SJSA1 (cell line): ENCODE results near the gene VDAC1. TPM values are rescaled to one million over a fixed set of nuclear protein-coding genes. Genes with fewer than 3 reads are reported as not detected.
A peak's percentile ranks its signal among the peaks of the same experiment; 100 is the strongest.

Experiments
- DNase-seq, 2 experiments: peaks; one replicate each; pipeline ENCODE4 v3.0.0-alpha.2; 2015 to 2020; ENCODE audit warnings: low spot score in 2 of 2, low read depth in 1 of 2
- H3K27ac ChIP-seq: fragments of 250-450 bp; sonication (Bioruptor Pico); 2 replicates; pipeline ENCODE4 v1.5.1; 2020; ENCODE audit warnings: mild to moderate bottlenecking, moderate library complexity
- H3K27me3 ChIP-seq: fragments of 250-450 bp; sonication (Bioruptor Pico); replicated peaks from 2 replicates; pipeline ENCODE4 v1.5.1; 2020; ENCODE audit warnings: mild to moderate bottlenecking, moderate library complexity
- H3K36me3 ChIP-seq: fragments of 250-450 bp; sonication (Bioruptor Pico); 2 replicates; pipeline ENCODE4 v1.5.1; 2020; ENCODE audit warnings: mild to moderate bottlenecking
- H3K4me1 ChIP-seq: fragments of 250-450 bp; sonication (Bioruptor Pico); replicated peaks from 2 replicates; pipeline ENCODE4 v1.6.1; 2021; ENCODE audit warnings: mild to moderate bottlenecking
- H3K4me3 ChIP-seq: fragments of 250-450 bp; sonication (Bioruptor Pico); 2 replicates; pipeline ENCODE4 v1.5.1; 2020; ENCODE audit warnings: mild to moderate bottlenecking
- H3K9me3 ChIP-seq: fragments of 250-450 bp; sonication (Bioruptor Pico); replicated peaks from 2 replicates; pipeline ENCODE4 v1.5.1; 2020; ENCODE audit warnings: mild to moderate bottlenecking
- total RNA-seq: library from RNA; depleted of rRNA; stranded (reverse); fragments of >200 nt; shearing (Covaris generic); gene quantifications from 2 replicates; pipeline ENCODE4 v1.2.3, GENCODE V29; 2014

VDAC1 gene
- total RNA-seq, 1 experiment from 2014 or later = 432 TPM

DNA sequence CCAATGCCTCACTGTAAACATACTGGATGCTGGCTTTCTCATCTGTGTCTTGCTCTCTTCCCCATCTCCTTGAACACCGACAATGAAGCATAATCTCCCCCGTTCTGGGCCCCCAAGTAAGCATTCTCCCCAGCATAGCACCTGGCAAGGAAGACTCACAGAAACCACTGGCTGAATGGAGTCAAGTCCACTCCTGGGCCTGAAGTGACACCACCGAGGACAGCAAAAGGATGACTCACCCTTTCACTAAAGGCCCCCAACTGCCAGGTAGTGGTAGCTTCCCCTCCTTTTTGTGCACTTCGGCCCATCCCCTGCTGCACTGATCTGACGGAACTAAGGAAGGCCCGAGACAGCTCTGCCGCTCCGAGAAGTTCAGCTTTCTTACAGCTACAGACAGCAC, 9.4 kb downstream of the VDAC1 start:
- no peak for DNase-seq
- Histone ChIP-seq H3K9me3 (no peaks in the 10 kb centered on the region), H3K4me1 (peaks cover 81% of the 10 kb centered on the region), H3K4me3 (no peak overlapping the region), H3K27me3 (no peaks in the 10 kb centered on the region), H3K27ac (no peak overlapping the region), H3K36me3 (peaks cover 28% of the 10 kb centered on the region)

DNA sequence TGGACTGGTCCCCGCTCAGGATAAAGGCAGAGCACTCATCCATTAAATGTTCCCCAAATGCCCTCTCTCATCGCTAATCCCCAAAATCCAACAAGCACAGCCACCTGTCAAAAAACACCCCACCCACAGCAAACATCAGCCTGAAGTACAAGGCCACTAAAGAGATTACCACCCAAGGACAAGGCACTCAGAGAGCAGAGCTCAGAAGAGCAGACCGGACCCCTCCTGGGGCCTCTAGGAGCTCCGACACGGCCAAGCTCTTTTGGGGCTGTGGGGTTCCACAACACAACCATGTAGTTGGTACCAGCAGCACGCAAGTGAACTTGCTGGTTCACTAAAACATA, 9.8 kb downstream of the VDAC1 start:
- peaks cover 82% of the 10 kb centered on the region for H3K4me1 ChIP-seq
- H3K27me3 ChIP-seq = no peaks in the 10 kb centered on the region
- H3K9me3 ChIP-seq = no peaks in the 10 kb centered on the region
- DNase-seq = no peak
- no peak overlapping the region for H3K27ac ChIP-seq
- H3K4me3 ChIP-seq = no peak overlapping the region
- H3K36me3 ChIP-seq = peaks cover 28% of the 10 kb centered on the region

DNA sequence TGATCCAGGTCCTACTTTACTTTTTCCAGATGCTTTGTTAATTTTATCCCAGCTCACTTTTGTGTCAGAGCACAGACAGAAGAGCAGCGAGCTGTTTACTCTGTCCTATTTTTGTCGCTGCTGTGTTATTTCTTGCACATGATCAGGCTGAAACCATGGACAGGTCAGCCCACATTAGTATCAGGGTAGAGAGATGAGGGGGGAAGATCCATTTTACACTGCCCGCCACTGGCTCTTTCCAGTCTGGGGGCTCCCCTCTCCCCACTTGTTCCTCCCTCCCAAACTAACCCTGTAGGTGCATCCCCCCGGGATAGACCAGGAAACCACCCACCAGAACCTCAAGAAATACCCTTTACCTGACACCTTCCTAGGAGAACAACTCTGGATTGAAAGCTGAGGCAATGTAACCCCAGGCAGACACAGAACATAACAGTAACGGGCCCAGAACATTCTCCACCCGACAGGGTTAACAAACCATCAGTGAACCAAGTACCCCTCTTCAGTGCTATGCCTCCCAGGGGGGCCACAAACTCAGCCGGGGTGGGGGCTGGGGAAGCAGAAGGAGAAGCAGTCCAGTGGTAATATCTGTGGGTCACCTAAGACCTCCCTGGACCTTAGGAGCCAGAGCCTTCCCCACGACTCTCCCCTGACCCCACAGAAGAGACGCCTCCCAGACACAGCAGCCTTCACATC, 10.3 kb downstream of the VDAC1 start:
- Histone ChIP-seq H3K36me3 (peaks cover 31% of the 10 kb centered on the region), H3K27ac (no peak overlapping the region), H3K9me3 (no peaks in the 10 kb centered on the region), H3K27me3 (no peaks in the 10 kb centered on the region), H3K4me3 (no peak overlapping the region), H3K4me1 (peaks cover 85% of the 10 kb centered on the region)
- DNase-seq = no peak

DNA sequence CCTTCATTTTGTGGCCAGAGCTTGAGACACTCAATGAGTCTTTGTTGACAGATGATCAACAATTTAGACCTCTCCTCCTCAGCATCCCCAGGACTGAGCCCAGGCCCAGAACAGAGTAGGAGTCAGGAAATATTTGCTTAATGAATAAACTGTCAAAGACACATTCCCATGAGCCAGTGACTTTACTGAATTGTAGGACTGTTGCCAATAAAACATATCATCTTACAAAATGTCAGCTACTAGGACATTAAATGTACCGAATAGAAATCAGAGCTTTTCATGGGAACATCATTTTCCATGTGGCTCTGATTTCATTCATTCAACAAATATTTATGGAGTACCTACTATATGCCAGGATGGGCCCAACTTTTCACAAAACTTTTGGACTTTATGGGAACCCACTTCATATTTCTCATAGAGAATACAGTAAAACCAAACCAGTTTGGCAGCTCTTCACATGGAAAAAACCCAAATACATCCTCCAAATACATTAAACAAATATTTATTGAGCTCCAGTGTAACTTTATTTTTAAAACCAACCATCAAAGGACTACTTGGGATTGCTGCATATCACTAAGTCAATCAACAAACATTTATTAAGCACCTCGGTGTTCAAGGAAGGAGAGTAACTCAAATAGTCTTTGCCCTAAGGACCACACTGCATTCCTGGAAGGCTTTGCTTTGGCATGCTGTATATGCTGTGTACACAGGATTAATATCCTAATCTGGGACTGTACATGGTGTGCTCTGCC, 11.4 kb downstream of the VDAC1 start:
- peaks cover 38% of the 10 kb centered on the region for H3K36me3 ChIP-seq
- H3K4me3 ChIP-seq = no peak overlapping the region
- H3K4me1 ChIP-seq = peaks cover 83% of the 10 kb centered on the region
- H3K9me3 ChIP-seq = no peaks in the 10 kb centered on the region
- peak overlapping the region; percentile 87; the same call in 1 of the 2 replicates for H3K27ac ChIP-seq
- H3K27me3 ChIP-seq = no peaks in the 10 kb centered on the region
- DNase-seq = peak in 1 of 2 experiments; percentile 76

DNA sequence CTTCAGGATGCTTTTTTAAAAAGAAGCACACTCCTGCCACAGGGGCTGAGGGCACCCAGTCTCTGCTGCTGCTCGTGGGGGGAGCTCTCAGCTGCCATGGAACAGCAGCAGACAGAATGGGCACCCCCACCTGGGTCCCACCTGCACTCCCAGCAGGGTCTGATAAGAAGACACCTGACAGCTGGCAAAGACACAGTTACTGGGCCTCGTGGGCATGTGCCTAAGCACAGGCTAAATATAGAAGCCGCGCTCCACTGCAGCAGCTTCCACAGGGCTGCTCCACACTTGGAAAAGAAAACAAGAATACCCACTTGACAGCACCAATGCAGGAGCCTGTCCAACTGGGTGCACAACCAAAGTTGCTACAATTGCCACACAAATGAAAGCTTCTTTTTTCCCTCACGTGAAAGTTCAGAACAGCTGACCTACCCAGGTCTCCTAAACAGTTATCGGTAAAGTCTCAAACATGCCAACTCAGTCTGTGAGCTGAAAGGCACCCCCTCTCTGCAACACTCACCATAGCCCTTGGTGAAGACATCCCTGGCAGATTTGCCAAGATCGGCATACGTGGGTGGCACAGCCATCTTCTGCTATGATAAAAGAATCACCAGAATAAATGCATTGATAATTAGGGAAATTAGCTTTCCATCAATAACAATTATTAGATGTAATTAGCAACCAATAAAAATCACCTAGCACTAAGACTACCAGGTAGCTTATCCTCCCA, 12.2 kb downstream of the VDAC1 start:
- H3K27ac ChIP-seq = peak overlapping the region; percentile 87
- H3K4me1 ChIP-seq = peaks cover 75% of the 10 kb centered on the region
- H3K4me3 ChIP-seq = no peak overlapping the region
- H3K27me3 ChIP-seq = no peaks in the 10 kb centered on the region
- no peaks in the 10 kb centered on the region for H3K9me3 ChIP-seq
- DNase-seq = peak in 1 of 2 experiments; percentile 42
- peaks cover 40% of the 10 kb centered on the region for H3K36me3 ChIP-seq

DNA sequence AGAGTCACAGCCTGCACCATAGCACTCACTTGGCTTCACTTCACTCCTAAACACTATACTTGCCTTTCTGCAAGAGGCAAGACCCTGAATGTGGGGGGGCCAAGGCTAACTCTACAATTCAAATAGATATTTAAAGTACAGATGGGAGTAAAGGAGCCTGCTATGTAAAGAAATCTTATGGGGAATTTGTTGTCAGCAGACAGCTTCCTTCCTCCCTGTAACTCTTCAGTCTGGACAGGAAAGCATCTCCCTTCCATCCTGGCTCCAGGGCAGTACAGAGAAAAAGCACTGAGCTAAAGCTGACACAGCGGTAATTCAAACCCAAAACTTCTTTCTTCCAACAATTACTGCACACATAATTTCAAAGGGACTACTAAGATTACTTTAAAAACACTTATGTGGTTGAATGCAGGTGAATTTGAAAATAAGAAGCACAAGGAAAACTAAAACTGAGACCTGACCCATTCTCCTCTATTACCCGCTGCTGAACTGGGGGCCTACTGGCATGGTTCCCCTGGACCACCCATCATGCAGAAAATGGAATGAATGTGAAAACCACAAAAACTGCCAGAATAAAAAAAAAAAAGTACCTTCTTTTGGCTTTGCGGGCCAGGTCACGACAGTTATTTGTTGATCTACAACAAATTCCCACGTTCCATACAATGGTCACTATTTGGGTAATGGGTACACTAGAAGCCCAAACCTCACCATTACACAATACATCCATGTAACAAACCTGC, 13.4 kb downstream of the VDAC1 start:
- Histone ChIP-seq H3K4me3 (no peak overlapping the region), H3K36me3 (peaks cover 53% of the 10 kb centered on the region)

DNA sequence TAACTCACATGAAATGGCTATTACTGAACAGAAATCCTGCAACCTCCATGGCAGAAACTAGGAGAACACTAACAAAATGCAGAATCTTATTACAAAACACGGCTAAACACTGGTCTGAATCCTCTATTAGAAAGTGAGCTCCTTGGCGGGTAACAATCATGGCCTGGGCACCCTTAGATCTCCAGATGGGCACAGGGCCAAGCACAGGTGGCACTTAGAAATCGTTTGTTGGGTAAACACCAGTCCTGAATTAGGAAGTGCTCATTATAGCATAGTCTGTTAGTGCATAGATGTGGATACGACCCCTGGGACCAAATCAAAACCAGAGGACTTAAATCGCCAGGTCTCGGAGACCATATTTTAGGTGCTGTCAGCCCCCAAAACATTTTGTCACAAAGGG, 14.4 kb downstream of the VDAC1 start:
- Histone ChIP-seq H3K27me3 (no peaks in the 10 kb centered on the region), H3K4me1 (peaks cover 61% of the 10 kb centered on the region), H3K27ac (peak overlapping the region; percentile 87; the same call in 1 of the 2 replicates), H3K4me3 (no peak overlapping the region), H3K36me3 (peaks cover 58% of the 10 kb centered on the region), H3K9me3 (no peaks in the 10 kb centered on the region)
- DNase-seq = no peak

More for the DNA sequence above, 13.4 kb downstream of the VDAC1 start:
- peak overlapping the region; percentile 87 for H3K27ac ChIP-seq
- H3K27me3 ChIP-seq = no peaks in the 10 kb centered on the region
- H3K9me3 ChIP-seq = no peaks in the 10 kb centered on the region
- peak; percentile 83 to 98 for DNase-seq
- peaks cover 69% of the 10 kb centered on the region for H3K4me1 ChIP-seq

DNA sequence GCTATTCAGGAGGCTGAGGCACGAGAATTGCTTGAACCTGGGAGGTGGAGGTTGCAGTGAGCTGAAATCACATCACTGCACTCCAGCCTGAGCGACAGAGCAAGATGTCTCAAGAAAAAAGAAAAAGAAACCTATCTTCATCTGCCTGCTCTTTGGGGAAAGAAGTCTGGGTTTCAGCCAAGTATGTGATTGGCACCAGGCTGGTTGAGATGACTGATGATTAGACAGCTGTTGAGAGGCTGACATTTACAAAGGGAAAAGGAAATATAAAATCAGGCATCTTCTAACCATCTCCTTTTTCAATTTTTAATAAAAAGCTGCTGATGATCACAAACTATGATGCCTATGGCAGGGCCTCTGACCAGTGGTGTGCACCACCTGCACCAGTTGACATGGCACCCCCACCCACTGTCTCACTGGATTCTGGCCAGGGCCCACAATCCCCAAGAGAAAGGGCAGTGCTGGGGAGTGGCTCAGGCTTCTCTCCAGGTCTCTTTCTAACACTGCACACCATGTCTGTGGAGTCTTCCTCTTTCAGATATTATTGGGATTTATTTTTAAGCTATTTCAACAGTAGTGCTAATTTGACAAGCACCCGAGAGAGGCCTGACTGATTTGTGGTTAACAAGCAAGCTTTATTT, 19.1 kb downstream of the VDAC1 start:
- no peak for DNase-seq
- peaks cover 95% of the 10 kb centered on the region for H3K36me3 ChIP-seq

DNA sequence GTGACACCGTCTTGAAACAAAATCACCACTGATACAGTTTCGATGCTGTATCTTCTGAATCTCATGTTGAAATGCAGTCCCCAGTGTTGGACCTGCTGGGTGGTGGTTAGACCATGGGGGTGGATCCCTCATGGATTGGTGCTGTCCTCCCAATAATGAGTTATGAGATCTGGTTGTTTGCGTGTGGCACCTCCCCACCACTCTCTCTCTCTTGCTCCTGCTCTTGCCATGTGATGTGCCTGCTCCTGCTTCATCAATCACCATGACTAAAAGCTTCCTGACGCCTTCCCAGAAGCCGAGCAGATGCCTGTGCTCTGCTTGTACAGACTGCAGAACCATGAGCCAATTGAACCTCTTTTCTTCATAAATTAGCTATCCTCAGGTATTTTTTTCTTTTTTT, 21.1 kb downstream of the VDAC1 start:
- Histone ChIP-seq H3K27ac (no peak overlapping the region), H3K4me3 (no peak overlapping the region), H3K27me3 (no peaks in the 10 kb centered on the region), H3K4me1 (peaks cover under 1% of the 10 kb centered on the region), H3K9me3 (no peaks in the 10 kb centered on the region), H3K36me3 (peaks cover 91% of the 10 kb centered on the region)
- DNase-seq = no peak

More for the DNA sequence above, 19.1 kb downstream of the VDAC1 start:
- Histone ChIP-seq H3K4me1 (peaks cover 15% of the 10 kb centered on the region), H3K4me3 (no peak overlapping the region), H3K27ac (no peak overlapping the region), H3K27me3 (no peaks in the 10 kb centered on the region), H3K9me3 (no peaks in the 10 kb centered on the region)

DNA sequence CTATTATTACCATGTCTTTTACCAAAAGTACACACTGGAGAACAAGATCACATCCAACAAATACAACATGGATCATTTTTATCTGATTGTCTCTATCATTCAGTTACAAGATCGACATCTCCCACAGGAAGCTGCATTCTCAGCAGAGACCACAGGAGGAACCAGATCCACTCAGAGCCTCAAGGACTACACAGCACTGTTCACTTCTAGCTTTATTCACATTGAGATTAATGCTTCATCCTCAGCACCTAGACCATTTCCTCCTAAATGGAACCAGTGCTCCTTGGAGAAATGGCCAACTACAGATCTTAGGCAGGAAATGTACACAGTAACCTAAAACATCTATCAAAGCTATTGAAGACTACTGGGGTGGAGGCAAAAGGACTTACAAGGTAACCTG, 23.1 kb downstream of the VDAC1 start:
- Histone ChIP-seq H3K27ac (no peak overlapping the region), H3K9me3 (no peaks in the 10 kb centered on the region), H3K4me3 (no peak overlapping the region), H3K4me1 (peaks cover 18% of the 10 kb centered on the region), H3K36me3 (peaks cover 90% of the 10 kb centered on the region), H3K27me3 (no peaks in the 10 kb centered on the region)
- DNase-seq = no peak

DNA sequence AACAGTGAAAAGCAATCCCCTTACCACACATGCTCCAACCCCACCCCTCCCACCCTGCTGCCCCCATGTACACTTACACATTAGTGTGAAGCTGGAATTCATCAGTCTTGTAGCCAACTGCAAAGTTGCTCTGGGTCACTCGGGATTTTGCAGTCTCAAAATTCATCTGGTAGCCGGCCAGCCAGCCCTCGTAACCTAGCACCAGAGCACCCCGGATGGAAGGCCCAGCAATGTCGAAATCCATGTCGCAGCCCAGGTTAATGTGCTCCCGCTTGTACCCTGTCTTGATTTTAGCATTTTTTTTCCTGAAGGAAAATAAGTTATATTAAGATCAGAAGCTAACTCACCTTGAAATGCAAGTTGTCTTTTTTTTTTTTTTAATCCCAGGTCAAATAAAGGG, 24.1 kb downstream of the VDAC1 start:
- Histone ChIP-seq H3K36me3 (peaks cover 91% of the 10 kb centered on the region), H3K27me3 (no peaks in the 10 kb centered on the region), H3K9me3 (no peaks in the 10 kb centered on the region), H3K4me3 (no peak overlapping the region), H3K4me1 (peaks cover 18% of the 10 kb centered on the region), H3K27ac (no peak overlapping the region)
- DNase-seq = peak in 1 of 2 experiments; percentile 39

DNA sequence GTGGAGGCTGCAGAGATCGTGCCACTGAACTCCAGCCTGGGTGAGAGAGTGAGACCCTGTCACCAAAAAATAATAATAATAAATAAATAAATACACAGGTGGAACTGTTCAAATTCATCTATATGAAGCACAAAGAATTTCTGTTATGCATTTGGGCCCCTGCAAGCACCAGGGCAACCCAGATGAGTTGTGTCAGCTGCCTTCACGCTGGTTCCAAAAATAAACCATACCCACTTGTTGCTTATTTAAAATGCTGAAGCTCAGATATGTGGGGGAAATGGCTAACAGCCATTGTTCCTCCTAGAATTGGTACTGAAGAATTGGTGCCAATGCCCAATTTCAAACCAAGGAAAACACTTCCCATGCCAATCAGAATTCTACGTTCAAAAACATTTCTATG, 25.8 kb downstream of the VDAC1 start:
- Histone ChIP-seq H3K9me3 (no peaks in the 10 kb centered on the region), H3K27ac (no peak overlapping the region), H3K4me3 (no peak overlapping the region), H3K27me3 (no peaks in the 10 kb centered on the region), H3K4me1 (peaks cover 18% of the 10 kb centered on the region), H3K36me3 (peaks cover 91% of the 10 kb centered on the region)
- no peak for DNase-seq

DNA sequence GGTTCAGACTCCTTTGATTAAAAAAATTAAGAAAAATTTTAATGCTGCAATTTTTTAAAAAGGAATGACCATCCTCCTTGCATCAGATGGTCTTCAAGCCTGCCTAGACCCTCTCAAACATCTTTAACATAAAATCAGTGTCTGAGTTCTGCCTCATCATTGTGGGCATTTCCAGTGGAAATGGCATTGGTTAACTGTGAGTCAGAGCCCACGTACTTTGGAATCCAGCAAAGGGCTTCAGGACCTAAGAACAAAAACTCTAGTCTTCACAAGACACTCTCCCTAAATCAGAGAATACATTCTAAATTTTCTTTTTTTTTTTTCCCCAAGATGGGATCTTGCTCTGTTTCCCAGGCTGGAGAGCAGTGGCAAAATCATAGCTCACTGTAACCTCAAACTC, 26.9 kb downstream of the VDAC1 start:
- H3K4me3 ChIP-seq = no peak overlapping the region
- DNase-seq = peak; percentile 56 to 76
- H3K4me1 ChIP-seq = peaks cover 18% of the 10 kb centered on the region
- peak overlapping the region; percentile 83 for H3K27ac ChIP-seq
- H3K36me3 ChIP-seq = peaks cover 91% of the 10 kb centered on the region
- H3K27me3 ChIP-seq = no peaks in the 10 kb centered on the region
- no peaks in the 10 kb centered on the region for H3K9me3 ChIP-seq
